Esophagus squamous epithelium (tissue), 4 donors: ENCODE data around the gene DNAH1.

Experiments
- CTCF ChIP-seq, 6 experiments: fragments of 450-650 bp in 4 of 6; fragments of 200-600 bp in 2 of 6; sonication (generic) in 2 of 6; IDR thresholded peaks; one replicate each; pipeline ENCODE4 v1.5.1; 2016 to 2019; ENCODE audit warnings: antibody characterized with exemption in 6 of 6, mild to moderate bottlenecking in 4 of 6, moderate library complexity in 4 of 6
- POLR2A ChIP-seq, 4 donors: fragments of 450-650 bp; IDR thresholded peaks; one replicate each; pipeline ENCODE4 v1.6.1; 2017; ENCODE audit warnings: antibody characterized with exemption in 4 of 4, mild to moderate bottlenecking in 4 of 4, moderate library complexity in 3 of 4

DNA sequence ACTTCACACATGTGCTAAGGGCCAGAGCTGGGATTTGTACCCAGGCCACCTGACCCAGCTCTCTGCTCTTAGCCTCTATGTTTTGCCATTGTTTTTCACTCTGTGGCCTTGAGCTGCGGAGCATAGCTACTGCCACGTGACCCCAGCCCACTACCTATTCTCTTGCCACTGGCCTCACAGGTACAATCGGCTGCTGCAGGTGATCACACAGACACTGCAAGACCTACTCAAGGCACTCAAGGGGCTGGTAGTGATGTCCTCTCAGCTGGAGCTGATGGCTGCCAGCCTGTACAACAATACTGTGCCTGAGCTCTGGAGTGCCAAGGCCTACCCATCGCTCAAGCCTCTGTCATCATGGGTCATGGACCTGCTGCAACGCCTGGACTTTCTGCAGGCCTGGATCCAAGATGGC lies 82.6 kb downstream of the DNAH1 start:
- TF ChIP-seq POLR2A (IDR thresholded peaks at IDR 0.05), result no peak
- no peak for TF ChIP-seq CTCF (IDR thresholded peaks at IDR 0.05)
